AG09319 (cell line): ENCODE data around the gene SPIRE2.

ENCODE experiments used
- DNase-seq: peaks from one replicate; pipeline ENCODE4 v3.0.0-alpha.2; 2010; ENCODE audit warnings: low read depth; ENCODE audit errors: extremely low read depth
- CTCF ChIP-seq: IDR thresholded peaks from 2 replicates; pipeline ENCODE4 v1.5.1; 2011; ENCODE audit warnings: low read depth, mild to moderate bottlenecking, inconsistent platforms, low read length, moderate library complexity

The SPIRE2 gene

DNA sequence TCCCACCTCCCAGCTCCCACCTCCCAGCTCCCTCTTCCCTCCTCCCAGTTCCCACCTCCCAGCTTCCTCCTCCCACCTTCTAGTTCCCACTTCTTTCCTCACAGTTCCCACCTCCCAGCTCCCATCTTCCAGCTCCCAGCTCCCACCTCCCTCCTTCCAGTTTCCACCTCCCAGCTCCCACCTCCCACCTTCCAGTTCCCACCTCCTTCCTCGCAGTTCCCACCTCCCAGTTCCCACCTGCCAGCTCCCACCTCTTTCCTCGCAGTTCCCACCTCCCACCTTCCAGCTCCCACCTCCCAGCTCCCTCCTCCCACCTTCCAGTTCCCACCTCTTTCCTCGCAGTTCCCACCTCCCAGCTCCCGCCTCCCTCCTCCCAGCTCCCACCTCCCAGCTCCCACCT, 80.0 kb downstream of the SPIRE2 start:
- TF ChIP-seq CTCF, result no peak
- no peak for DNase-seq

- DNase-seq, result no peak
- TF ChIP-seq CTCF, result peak; percentile 83
Observed at GRCh38 chr16:89909777-89910716, 81.8 kb downstream of the SPIRE2 start.

DNA sequence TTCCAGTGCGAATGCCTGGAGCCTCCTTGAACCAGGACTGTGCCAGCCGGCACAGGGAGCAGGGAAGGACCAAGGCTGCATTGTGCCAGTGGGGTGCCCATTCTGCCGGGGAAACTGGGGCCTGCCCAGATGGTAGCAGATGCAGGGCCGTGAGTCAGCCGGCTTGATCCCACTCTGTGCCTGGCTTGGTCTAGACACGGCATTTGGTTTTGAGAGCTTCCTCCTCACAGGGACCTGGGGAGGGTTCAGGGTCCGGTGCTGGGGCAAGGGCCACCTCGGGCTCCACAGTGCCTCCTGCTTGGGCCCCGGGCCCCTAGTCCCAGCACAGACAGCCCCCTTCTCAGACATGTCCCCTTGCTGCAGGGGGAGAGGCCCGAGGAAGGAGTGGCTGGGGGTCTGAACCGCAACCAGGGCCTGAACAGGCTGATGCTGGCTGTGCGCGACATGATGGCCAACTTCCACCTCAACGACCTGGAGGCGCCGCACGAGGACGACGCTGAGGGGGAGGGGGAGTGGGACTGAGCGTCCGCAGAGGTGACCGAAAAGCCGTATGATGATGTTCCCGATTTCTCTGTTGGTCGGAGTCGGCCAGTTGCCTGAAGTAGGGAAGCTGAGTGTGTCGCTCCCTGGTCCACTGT, 82.6 kb downstream of the SPIRE2 start:
- DNase-seq, result no peak
- TF ChIP-seq CTCF, result no peak

- TF ChIP-seq CTCF, result no peak
- DNase-seq, result no peak
Observed at GRCh38 chr16:89911375-89911774, 83.1 kb downstream of the SPIRE2 start.

- no peak for DNase-seq
- TF ChIP-seq CTCF, result no peak
Observed at GRCh38 chr16:89912143-89912542, 83.9 kb downstream of the SPIRE2 start.

GRCh38 chr16:89912627-89913026, 84.4 kb downstream of the SPIRE2 start:
- no peak for TF ChIP-seq CTCF
- DNase-seq, result no peak
